GM12872 (cell line): ENCODE measurements around the gene BTG1.

Experiments
- CTCF ChIP-seq: IDR thresholded peaks from 3 replicates; pipeline ENCODE4 v1.5.1; 2011; ENCODE audit warnings: low read depth, mild to moderate bottlenecking, low read length, moderate library complexity; ENCODE audit not compliant: insufficient read depth

Gene BTG1

GRCh38 chr12:92142251-92142926 is 3.3 kb downstream of the BTG1 start:
- TF ChIP-seq CTCF = no peak

DNA sequence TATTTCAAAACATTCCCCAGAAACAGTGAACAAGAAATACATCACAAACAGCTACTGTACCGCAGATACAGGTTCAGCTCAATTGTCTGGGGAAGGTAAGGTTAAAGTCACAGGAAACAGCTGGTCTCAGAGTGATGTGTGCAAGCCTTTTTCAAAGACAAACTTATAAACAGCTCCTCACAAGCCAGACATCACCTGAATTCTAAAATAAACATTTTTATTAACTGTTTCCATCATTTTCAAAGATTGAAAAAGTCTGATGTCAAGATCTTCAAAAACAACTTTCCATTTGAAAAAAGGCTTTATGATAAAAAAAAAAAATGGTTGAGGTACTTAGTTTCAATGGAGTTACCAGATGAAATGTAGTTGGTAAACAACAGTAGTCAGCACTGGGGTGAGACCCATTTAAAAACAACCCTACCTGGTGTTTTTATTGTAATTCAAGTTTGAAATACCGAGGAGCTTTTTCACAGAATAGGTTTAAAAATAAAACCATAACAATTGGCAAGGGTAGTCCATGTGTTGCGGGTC is 4.0 kb downstream of the BTG1 start:
- TF ChIP-seq CTCF = no peak

DNA sequence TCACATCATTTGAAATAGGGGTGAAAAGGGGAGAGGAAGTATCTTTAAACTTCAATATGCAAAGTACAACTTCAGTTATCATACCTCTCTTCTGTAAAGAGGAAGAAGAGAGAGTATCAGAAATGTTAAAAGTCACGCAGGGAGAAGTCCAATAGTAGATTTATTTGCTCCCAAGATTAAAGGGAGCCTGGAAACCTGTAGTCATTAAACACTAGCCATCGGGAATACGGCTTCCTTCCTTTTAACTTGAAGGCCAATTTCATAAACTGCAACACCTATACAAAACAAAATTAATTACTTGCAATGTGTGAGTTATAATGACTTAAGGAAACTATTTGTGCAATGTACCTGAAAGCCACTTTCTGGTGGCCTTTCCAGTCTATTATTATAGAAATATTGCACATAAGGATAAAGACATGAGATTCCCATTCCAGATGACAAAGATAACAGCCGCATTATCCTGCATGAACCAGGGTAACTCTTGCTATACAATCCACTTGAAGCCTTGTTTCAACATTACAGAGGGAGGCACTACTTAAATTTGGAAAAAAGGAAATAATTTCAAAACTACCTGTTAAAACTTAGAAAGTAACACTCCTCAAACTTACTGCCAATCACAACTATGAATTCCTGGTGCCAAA is 4.6 kb downstream of the BTG1 start:
- no peak for TF ChIP-seq CTCF

- no peak for TF ChIP-seq CTCF
Observed at GRCh38 chr12:92140156-92140555, 5.5 kb downstream of the BTG1 start.

DNA sequence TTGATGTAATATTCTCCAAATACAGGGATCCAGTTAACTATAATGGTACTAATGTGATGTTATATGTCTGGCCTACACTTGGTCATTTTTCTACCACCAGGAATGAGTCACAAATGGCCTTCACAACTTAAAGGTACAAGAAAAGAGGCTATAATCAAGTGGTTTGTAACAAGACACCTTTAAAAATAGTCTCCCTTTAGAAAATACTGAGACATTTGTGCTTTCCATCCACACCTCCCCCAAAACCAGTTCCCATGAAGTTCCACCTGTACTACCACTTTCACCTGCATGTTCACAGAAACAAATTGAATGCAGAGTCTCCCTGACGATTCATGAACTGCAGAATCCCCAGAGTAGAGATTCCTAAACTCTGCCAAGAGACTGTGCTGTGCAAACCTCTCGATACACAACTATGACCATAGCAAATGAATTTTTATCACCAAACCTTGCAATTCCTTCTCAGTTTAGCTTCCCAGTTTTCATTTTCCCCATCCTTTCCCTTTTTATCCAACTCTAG is 6.0 kb downstream of the BTG1 start:
- TF ChIP-seq CTCF = no peak

- TF ChIP-seq CTCF = no peak
Observed at GRCh38 chr12:92138626-92139025, 7.0 kb downstream of the BTG1 start.

DNA sequence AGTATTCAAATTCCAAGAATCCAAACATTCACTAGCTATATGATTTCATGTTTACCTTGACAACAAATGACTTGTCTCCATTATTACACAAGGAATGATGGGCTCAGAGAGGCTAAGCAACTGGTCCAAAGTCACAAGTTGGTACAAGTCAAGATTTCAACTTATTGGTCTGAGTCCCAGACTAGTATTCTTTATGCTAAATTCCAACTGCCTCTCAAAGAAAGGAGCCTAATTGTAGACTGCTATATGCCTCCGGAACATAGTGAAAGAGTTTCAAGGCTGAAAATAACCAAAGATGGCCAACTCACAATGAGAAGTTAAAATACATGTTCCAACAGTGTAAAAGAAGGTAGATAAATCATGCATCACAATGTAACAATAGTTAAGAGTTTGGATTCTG is 7.5 kb downstream of the BTG1 start:
- TF ChIP-seq CTCF = no peak
